GM19395 (cell line): ENCODE measurements around the gene TIMM44.
"Not testable (repeated sequence)": the region's sequence is repeated elsewhere in the genome, so short reads cannot be mapped to it uniquely, and the experiment has no call there.

Experiments
- ATAC-seq: cut with Tn5 transposase; IDR thresholded peaks from one replicate; pipeline ENCODE4 v1.9.1; 2021; ENCODE audit warnings: mild to moderate bottlenecking, moderate library complexity; ENCODE audit not compliant: unreplicated experiment

Gene TIMM44

DNA sequence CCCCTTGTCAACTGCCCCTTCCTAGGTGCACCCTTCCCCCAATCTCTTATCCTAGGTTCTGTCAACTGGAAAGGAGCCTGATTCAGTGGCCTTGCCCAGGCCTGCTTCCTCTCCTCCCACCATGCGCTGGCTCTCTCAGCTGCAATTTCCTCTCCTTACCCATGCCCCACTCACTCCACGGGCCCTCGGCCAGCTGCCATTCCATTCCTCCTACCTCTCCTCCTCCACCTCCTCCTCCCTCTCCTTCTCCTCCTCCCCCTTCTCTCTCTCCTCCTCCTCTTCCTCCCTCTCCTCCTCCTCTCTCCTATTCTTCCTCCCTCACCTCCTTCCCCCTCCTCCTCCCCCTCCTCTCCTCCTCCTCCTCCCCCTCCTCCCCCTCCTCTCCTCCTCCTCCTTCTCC, 9.6 kb upstream of the TIMM44 start:
- no peak for ATAC-seq

DNA sequence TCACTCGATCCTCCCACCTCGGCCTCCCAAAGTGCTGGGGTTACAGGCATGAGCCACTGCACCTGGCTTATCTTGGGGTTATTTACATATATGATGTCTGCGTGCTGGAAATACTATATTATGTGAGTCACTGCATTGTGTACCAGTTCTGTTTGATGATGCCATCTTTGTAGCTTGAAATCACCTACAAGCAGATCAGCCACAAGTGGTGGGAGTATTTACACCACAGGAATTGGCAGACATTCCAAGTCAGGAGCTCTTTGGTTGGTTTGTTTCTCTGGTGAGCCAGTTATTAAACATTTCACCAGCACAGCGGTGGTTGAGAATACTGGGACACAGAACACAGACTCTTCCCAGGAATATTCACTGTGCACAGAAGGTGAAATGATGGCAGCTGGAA, 4.5 kb upstream of the TIMM44 start:
- ATAC-seq, result no peak

DNA sequence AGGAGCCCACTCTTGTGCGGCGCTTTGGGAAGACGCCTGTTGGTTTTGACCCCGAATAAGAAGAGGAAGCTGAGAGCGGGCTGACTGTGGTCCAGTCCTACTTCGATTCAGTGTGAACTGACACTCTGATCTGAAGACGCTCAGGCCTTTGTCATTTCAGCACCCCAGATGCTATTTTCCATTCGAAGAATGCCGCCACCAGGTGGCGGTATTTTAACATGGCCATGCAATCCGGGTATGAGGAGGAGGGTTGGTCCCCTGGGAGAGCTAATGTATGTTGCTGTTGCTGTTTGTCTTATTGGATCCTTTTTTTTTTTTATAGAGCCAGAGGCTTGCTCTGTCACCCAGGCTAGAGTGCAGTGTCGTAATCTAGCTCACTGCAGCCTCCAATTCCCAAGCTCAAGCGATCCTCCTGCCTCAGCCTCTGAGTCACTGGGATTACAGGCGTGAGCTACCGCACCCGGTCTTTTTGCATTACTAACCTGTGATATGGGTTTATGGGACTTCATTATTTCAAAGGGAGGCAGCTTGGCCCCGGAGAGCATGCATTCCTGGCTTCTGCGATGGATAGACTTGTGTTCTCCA, 803 bp upstream of the TIMM44 start:
- peak; percentile 39 for ATAC-seq

DNA sequence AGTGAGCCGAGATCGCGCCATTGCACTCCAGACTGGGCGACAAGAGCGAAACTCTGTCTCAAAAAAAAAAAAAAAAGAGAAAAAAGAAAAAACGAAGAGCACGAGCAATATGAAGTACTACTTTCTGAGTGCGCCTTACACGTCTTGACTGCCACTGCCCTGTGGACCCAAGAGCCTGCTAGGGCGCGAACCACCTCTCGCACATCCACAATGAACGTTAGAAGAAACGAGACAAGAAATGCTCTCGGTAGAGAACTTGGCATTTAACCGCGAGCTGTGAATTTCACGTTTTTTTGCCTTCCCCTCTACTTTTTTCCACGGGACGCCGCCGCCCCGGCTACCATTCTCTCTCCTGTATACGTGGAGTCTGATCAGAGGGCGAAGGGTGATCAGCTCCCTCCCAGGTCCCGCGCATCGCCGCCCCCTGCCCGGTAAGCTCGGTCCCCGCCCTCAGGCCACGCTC, 454 bp downstream of the TIMM44 start:
- peak; percentile 17 for ATAC-seq

DNA sequence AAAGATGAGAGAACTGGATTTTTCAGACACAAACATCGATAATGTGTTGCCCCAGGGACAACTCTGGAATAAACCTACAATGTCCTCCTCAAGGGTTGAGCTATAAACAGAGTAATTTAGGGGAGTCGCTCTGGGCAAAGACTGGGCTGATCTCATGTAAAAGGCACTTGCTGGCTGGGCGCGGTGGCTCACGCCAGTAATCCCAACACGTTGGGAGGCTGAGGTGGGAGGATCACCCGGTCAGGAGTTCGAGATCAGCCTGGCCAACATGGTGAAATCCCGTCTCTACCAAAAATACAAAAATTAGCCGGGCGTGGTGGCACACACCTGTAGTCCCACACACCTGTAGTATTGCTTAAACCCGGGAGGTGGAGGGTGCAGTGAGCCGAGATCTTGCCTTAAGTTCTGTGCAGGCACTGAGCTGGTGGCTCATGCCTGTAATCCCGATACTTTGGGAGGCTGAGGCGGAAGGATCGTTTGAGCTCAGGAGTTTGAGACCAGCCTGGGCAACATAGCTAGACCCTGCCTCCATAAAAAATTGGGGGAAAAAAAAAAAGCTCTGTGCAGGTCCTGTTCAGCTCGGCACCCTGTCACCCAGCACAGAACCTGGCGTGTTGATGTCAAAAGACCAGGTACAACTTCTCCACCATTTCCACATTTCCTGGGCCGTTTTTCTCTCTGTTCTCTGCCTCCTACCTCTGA, 1.4 kb downstream of the TIMM44 start:
- no peak for ATAC-seq

DNA sequence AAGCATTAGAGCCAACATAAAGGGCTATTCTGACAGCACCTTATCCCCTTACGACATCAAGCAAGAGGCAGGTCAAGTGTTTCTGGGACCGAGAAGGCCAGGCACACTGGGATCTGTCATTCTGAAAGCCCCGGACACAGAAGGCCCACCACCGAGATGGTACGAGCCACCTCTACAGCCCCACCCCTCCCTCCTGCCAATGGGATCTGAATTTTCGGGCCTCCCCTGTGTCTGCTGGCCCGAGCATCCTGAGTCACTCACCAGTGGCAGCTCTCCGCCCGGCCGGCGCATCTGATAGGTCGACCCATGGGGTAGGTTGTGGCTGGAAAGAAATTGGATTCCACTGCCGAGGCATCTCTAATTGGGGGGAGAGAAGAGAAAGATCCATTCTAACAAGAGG, 2.6 kb downstream of the TIMM44 start:
- ATAC-seq, result no peak

DNA sequence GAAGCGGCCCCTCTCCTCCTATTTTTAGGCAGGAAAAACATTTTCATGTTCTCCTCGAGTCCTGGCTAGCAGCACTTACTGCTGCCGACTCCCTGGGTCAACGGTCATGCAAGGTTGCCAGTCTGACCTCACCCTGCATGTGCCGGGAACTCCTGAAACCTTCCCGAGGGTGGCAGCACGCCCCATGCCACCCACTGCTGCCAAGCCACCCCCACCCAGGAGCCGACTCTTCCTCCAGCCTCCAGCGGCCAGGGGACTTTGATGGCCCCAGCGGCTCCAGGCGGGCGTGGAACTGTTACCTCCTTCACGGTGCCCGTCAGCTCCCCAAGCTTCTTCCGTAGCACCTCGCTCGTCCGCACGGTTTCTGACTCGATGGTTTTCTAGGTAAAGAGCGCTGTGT, 8.7 kb downstream of the TIMM44 start:
- ATAC-seq, result no peak

DNA sequence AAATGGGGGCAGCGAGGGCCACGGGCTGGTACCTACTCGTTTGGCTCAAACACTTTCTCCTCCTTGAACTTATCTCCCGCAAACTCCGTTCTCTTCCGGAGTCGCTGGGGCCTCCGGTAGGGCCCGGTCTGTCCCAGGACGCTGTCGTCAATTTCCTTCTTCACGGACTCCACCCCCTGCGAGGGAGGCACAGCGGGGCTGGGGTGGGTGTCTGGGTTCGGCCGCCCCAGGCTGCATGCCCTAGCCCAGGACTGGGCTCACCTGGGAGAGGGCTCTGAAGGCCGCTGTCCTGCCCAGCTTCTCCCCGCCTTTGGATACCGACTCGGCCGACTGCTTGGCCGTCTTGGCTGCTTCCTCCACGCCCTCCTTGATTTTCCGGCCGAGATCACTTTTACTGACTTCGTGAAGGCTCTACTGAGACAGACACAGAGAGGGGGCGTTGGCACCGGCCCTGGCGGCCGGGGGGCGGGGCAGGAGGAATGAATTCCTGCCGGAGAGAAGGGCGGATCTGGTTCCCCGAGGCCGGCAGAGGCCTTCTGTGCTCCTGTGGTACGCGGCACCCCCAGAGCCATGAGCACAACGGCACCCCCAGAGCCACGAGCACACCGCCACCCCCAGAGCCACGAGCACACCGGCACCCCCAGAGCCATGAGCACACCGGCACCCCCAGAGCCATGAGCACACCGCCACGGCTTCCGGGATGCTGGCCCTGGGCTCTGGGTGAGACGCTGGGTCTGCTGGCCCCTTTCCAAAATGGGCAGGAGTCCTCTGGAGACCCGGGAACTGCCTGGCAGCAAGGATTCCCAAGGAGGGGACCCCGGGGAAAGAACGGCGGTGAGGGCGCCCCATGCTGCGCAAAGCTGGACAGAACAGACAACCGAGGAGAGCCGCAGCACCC, 9.4 kb downstream of the TIMM44 start:
- ATAC-seq, result no peak

DNA sequence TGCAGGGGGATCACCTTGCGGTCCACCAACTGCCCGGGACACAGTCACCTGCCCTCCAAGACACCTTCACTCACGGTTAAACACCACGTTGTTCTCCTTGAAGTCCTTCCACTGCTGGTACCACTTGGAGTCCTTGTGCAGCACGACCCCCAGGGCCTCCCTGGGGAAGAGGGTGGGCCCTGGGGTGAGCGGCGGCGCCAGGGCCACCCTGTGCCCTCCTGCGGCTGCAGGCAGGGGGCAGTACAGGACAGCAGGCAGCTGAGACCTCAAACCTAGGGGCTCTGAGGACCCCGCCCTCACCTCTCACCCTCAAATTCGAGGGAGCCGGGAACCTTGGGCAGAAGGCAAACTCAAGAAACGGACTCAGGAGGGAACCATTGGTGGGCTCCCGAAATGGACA, 10.1 kb downstream of the TIMM44 start:
- ATAC-seq, result no peak

DNA sequence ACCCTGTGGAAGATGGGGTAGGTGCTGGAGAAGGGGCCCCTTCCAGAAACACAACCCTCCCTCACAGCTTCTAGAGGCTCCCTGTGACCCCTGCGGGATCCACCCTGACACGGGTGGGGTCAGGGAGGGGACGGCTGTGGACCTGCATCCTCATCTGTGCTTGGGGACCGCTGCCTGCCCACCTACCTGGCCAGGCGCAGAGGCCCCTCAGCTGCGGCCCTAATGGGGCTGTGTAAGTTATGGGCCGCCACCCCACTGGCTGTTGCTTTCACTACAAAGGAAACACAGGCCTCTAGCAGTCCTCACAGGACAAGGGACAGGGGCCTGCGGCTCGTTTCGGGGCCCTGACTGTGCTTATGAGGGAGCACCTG, 10.6 kb downstream of the TIMM44 start:
- no peak for ATAC-seq

DNA sequence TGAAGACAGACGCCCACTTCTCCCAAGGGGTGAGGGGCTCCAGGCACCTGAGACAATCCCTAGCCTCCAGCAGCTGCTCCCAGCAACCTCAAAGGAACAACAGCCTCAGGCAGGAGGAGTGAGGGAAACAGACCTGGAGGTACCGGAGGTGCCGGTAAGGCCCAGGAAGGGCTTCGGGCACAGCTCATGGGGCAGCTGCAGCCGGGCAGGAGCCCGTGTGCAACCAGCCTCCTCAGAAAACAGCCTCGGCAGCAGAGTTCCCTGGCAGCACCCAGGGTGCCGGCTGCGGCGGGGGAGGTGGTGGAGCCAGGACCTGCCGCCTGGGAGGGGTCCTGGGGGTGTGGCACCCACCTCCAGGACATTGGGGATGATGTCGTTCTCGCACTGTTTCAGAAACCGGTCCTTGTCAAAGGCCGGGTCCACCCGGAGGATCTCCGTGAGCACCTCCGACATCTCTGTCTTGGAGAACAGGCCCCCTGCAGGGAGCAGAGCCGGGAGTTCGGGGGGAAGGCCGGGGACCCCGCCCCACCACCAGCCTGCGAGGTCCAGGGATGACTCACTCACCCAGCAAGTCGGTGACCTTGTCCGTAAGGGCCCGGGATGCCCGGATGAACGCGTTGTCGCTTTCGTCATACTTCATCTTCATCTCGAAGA, 11.1 kb downstream of the TIMM44 start:
- no peak for ATAC-seq

DNA sequence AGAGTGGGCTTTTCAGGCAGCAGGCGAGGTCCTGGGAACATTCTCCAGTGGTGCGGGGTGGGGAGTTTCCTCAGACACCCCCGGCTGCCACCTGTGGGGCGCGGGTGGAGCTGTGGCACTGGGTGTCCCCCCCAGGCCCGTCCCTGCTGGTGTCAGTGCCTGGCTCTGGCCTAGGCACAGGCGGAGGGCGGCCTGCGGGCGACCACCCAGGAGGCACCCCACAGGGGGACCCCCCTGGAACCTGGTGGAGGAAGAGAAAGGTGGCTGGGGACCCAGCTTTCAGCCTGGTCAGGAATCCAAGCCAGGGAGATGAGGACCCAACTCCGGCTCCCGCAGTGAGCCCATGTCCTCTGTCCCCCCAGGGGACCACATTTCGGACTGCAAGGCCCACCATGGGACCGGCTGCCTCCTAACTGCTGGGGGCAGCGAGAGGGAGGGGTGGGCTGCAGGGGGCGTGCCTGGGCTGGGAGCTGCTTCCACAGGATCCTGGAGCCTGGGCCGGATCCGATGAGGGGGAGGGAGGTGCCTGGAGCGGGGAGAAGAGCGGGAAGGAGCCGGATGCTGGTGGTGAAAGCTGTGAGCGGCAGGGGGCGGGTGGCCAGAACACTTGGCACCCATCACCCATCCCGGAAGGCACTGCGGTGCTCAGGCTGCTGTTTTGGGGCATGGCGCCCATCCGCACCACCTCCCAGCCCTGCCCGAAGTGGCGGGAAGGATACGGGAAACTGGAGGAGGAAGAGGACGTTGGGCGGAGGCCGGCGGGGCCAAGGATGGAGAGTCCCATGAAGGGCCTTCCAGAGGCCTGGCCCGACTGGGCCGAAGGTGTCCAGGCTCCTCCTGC, 12.0 kb downstream of the TIMM44 start:
- no peak for ATAC-seq

DNA sequence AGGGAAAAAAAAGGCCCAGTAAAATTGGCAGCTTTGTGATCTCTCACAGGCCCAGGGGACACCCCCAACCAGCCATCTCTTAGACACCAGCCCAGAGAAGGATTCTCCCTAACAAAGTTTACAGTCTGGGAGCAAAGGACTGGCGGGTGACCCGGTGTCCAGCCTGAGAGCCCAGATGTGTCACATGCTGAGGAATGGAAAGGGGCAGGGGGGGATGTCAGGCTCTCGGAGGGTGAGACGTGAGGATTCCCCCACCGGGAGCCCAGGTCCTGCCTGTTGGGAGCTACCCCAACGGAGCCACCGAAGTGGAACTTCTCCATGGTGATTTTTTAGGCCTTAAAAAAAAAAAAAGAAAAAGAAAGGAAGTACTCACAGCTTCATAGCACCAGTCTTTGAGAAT, 12.7 kb downstream of the TIMM44 start:
- no peak for ATAC-seq

DNA sequence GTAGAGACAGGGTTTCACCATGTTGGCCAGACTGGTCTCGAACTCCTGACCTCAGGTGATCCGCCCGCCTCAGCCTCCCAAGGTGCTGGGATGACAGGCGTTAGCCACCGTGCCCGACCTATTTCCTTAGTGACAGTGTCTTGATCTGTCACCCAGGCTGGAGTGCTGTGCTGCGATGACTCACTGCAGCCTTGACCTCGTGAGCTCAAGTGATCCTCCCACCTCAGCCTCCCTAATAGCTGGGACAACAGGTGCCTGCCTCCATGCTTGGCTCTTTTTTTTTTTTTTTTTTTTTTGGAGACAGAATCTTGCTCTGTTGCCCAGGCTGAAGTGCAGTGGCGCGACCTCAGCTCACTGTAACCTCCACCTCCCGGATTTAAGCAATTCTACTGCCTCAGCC, 13.4 kb downstream of the TIMM44 start:
- not testable (repeated sequence) for ATAC-seq

DNA sequence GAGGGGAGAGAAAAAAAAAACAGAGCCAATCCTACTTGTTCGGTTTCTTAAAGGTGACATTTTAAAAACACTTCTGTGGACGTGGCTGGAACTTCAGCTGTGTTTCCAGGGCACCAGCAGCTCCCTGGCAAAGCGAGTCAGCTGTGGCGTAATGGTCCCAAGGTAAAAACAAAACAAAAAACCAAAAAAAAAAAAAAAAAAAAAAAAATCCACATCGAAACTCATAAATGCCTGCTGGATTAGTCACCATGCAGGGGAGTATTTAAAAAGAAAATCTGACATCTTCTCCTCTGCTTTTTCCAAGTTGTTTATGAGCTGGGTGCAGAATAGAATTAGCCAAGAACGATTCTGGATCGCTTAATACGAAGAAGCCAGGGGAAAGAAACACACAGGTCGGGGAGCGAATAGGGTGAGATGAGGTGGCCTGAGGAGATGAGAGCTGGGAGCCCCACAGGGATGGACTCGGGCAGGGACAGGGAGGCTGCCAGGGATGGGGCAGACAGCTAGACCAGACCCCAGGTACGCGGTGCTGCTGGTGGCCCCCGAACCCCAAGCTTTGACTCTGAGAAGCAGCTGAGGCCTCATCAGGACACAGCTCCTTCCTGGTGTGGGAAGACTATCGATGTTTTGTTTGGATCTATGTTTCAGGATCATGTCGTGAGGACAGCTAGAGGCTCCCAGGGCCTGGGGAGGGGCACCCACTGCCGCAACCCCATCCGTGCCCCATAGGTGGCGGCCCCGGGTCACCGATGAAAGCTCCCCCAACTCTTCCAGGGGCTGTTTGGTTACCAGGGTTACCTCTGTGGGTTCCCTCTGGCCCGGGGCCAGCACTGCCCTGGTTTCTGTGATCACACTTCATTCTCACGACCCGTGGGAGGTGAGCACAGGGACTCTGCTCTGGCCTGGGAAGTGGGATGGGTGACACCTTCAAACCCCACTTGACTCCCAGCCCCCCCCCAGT, 14.4 kb downstream of the TIMM44 start:
- ATAC-seq, result no peak

DNA sequence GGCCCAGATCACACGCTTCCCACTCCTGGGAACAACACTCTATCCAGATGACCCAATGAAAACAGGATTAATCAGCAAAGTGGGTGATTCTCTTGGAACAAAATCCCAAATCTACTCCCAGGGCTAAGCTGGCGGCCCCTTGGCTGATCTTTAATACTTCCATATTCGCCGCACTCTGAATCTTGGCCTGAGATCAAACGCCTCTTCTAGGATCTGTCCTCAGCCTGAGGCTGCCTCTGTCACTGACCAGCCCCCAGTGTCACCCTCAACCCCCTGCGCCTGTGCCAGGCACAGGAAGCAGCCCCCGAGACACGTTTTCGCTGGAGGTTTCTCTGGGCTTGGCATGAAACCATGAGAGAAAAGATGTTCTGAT, 15.1 kb downstream of the TIMM44 start:
- no peak for ATAC-seq

DNA sequence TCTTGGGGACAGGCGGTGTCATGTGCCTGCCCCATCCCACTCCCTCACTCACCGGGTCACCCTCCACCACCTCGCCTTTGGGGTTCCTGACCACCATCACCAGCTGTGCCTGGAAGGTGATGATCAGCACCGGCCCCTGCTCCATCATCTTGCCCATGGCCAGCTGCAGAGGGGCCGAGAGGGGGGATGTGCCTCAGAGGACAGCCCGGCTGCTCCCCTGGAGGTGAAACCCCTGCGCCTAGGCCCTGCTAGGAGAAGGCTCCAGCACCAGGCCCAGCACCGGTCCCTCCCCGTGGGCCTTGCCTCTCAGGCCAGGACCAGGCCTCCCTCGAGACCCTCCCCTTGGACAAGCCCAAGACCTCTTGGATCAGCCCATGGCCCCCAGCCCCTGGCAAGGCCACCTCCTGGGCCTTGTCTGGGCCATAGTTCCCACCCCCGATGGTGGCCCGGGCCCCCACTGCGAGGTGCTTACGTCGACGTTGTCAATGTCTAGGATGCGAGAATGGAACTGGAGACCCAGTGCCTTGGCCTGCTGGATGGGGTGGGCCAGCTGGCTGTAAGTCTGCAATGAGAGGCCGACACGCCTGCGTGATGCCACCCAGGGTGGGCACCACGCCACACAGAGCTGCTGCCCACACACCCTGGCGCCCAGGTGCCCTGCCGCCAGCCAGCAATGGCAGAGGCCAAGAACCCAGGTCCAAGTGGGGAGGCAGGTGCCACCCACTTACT, 15.7 kb downstream of the TIMM44 start:
- no peak for ATAC-seq

DNA sequence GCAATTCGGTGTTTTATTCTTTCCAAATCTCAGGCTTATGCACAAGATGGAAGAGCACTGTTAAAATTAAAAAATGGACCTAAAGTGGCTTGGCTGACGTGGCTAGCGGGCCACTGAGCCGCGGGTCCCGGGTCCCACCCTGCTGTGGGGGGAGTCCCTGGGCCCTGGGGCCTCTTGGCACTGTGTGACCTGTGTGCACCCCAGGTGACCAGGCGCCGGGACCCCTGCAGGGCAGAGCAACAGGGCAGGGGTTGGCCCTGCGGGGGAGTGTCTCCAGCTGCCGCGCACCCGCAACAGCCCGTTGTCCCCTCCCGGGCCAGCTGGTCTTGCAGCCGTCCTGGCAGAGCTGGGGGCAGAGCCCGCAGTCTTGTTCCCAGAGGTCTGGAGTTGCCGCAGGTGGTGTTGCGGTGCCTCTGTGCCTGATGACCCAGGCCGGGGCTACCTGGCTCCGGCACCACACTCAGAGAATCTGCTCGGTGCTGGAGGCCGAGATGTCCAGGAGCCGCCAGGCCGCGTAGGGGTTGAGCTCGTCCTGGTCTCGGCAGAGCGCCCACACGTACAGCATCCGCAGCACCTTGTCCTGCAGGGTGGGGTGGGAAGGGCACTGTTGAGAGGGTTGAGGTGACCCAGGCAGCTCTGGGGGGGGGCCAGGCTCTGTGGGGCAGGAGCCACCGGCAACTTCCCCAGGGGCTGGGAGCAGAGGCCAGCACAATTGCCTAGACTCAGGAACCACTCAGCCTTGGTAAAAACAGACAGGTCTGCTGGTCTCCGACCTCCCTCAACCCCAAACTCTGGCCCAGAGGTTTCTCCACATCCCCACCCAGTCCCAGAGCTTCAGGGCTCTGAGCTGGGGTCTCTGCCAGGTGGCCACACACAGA, 16.5 kb downstream of the TIMM44 start:
- ATAC-seq, result no peak
